Smooth muscle cell (in vitro differentiated cells): ENCODE data around the gene SOCS7. TPM values are rescaled to one million over a fixed set of nuclear protein-coding genes. Genes with fewer than 3 reads are reported as not detected.

Experiments used
- DNase-seq: peaks from one replicate; lab custom pipeline; 2025; ENCODE audit not compliant: unreplicated experiment; lab: John Stamatoyannopoulos, UW
- H2AFZ ChIP-seq: fragments of 200-600 bp; sonication (generic); 2 replicates; pipeline ENCODE4 v1.6.0; 2016; ENCODE audit warnings: antibody characterized with exemption, low read depth, mild to moderate bottlenecking
- H3F3A ChIP-seq: fragments of 200-600 bp; sonication (generic); 2 replicates; pipeline ENCODE4 v1.6.0; 2017; ENCODE audit warnings: antibody characterized with exemption, low read depth
- H3K27ac ChIP-seq: fragments of 200-600 bp; sonication (generic); 2 replicates; pipeline ENCODE4 v1.5.1; 2016; ENCODE audit warnings: low read depth, mild to moderate bottlenecking
- H3K27me3 ChIP-seq: fragments of 200-600 bp; sonication (generic); 2 replicates; pipeline ENCODE4 v1.6.1; 2016; ENCODE audit warnings: low read depth, mild to moderate bottlenecking
- H3K36me3 ChIP-seq: fragments of 200-600 bp; sonication (generic); 2 replicates; pipeline ENCODE4 v1.5.1; 2016; ENCODE audit warnings: low read depth
- H3K4me1 ChIP-seq: fragments of 200-600 bp; sonication (generic); 2 replicates; pipeline ENCODE4 v1.5.1; 2016; ENCODE audit warnings: low read depth
- H3K4me2 ChIP-seq: fragments of 200-600 bp; sonication (generic); 2 replicates; pipeline ENCODE4 v1.6.0; 2016; ENCODE audit warnings: mild to moderate bottlenecking
- H3K4me3 ChIP-seq: fragments of 200-600 bp; sonication (generic); 2 replicates; pipeline ENCODE4 v1.5.1; 2016; ENCODE audit warnings: mild to moderate bottlenecking
- H3K79me2 ChIP-seq: fragments of 200-600 bp; sonication (generic); 2 replicates; pipeline ENCODE4 v1.6.0; 2016; ENCODE audit warnings: low read depth, mild to moderate bottlenecking
- H3K9ac ChIP-seq: fragments of 200-600 bp; sonication (generic); 2 replicates; pipeline ENCODE4 v1.6.0; 2016; ENCODE audit warnings: low read depth
- H3K9me3 ChIP-seq: fragments of 200-600 bp; sonication (generic); replicated peaks from 2 replicates; pipeline ENCODE4 v1.5.1; 2016; ENCODE audit warnings: low read depth
- H4K20me1 ChIP-seq: fragments of 200-600 bp; sonication (generic); 2 replicates; pipeline ENCODE4 v1.6.0; 2016; ENCODE audit warnings: low read depth
- WGBS: methylation state at CpG from one replicate; pipeline ENCODE4 v1.1.7; 2016; ENCODE audit warnings: low lambda C conversion rate; 5-methylcytosine and 5-hydroxymethylcytosine counted together
- polyA plus RNA-seq: library from polyadenylated mRNA; unstranded; fragments of >200 nt; fragmentation: Nextera tagmentation; extraction: Ambion mirVana; gene quantifications from 2 replicates; pipeline ENCODE4 v1.2.1, GENCODE V29; 2016
- total RNA-seq: library from RNA; depleted of rRNA; stranded (reverse); fragments of >200 nt; gene quantifications from 2 replicates; pipeline ENCODE4 v1.2.3, GENCODE V29; 2014
- TF ChIP-seq, protein P1 (sequence below): fragments of 200-600 bp; sonication (generic); IDR thresholded peaks from 2 replicates; pipeline ENCODE4 v1.5.1; 2017; ENCODE audit warnings: borderline replicate concordance, mild to moderate bottlenecking, antibody characterized with exemption; ENCODE audit not compliant: insufficient read depth, poor library complexity, severe bottlenecking

The SOCS7 gene
- total and polyA plus RNA-seq, 2 experiments from 2014 or later: 0.89 to 6.2 TPM

DNA sequence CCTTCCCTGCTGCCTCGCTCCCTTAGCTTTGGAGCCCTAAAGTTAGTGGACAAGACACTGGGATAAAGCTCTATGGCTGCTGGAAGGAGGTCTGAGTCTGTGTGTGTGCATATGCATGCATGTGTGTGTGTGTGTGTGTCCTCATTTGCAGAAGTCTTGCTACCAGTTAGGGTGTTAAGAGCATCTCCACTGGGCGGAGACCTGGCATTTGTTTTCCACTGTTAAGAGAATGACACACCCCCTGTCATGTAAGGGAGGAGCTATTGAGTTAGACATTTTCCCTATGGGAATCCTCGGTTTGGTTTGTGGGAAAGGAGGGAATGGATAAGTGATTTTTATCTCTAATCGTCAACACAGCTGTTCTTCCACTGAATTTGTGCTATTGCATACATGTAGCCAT lies 51.8 kb downstream of the SOCS7 start:
- 74% methylated on average over 4 of the region's 4 CpGs for WGBS
- H3K9ac ChIP-seq: no peak overlapping the region
- DNase-seq: no peak
- no peak overlapping the region for H3K4me3 ChIP-seq
- H3F3A ChIP-seq: no peaks in the 10 kb centered on the region
- TF ChIP-seq, protein P1, sequence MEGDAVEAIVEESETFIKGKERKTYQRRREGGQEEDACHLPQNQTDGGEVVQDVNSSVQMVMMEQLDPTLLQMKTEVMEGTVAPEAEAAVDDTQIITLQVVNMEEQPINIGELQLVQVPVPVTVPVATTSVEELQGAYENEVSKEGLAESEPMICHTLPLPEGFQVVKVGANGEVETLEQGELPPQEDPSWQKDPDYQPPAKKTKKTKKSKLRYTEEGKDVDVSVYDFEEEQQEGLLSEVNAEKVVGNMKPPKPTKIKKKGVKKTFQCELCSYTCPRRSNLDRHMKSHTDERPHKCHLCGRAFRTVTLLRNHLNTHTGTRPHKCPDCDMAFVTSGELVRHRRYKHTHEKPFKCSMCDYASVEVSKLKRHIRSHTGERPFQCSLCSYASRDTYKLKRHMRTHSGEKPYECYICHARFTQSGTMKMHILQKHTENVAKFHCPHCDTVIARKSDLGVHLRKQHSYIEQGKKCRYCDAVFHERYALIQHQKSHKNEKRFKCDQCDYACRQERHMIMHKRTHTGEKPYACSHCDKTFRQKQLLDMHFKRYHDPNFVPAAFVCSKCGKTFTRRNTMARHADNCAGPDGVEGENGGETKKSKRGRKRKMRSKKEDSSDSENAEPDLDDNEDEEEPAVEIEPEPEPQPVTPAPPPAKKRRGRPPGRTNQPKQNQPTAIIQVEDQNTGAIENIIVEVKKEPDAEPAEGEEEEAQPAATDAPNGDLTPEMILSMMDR: no peak
- no peaks in the 10 kb centered on the region for H3K9me3 ChIP-seq
- no peak overlapping the region for H3K27ac ChIP-seq
- H3K36me3 ChIP-seq: no peaks in the 10 kb centered on the region
- H3K4me2 ChIP-seq: no peak overlapping the region
- no peaks in the 10 kb centered on the region for H3K27me3 ChIP-seq
- no peaks in the 10 kb centered on the region for H3K79me2 ChIP-seq
- H3K4me1 ChIP-seq: no peaks in the 10 kb centered on the region
- no peak overlapping the region for H2AFZ ChIP-seq
- H4K20me1 ChIP-seq: no peaks in the 10 kb centered on the region

DNA sequence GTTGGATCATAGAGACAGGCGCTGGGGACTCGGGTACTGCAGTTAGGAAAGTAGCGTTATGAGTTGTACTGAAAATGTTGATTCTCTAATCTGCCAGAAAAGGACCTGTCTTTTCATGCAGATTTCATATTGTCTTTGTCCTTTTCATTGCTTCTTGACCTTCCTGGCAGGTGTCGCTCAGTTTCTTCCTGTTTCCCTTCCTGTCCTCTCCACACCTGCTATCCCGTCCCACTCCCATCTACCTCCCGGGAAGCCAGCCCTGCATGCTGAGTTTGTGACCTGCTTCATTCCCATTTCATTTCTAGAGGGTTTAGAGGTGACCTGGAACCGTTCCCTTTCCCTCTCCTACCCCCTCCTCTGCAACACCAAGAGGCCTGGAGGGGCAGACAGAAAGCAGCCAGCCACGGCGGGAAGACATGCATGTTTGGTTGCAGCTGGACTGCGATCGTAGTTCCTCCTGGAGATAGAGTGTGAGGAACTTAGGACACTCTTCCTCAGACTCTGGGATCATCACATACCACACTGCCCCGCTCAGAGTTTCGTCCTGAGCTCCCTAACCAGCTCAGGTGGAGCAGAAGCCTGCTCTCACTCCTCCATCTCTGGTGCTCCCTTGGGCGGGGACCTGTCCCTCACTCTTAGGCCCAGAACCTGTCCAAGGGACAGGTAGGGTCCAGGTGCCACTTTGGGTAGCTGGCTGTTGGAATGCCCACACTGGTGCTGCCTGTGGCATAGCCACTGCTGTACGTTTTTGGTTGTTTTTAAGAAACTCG lies 52.7 kb downstream of the SOCS7 start:
- no peaks in the 10 kb centered on the region for H4K20me1 ChIP-seq
- no peaks in the 10 kb centered on the region for H3K36me3 ChIP-seq
- H3K4me3 ChIP-seq: no peak overlapping the region
- H3K79me2 ChIP-seq: no peaks in the 10 kb centered on the region
- DNase-seq: no peak
- H3K9me3 ChIP-seq: no peaks in the 10 kb centered on the region
- no peaks in the 10 kb centered on the region for H3K4me1 ChIP-seq
- no peak overlapping the region for H2AFZ ChIP-seq
- H3F3A ChIP-seq: no peaks in the 10 kb centered on the region
- H3K9ac ChIP-seq: no peak overlapping the region
- H3K4me2 ChIP-seq: no peak overlapping the region
- TF ChIP-seq, protein P1: no peak
- no peak overlapping the region for H3K27ac ChIP-seq
- H3K27me3 ChIP-seq: no peaks in the 10 kb centered on the region
- 87% methylated on average over 16 of the region's 16 CpGs for WGBS

DNA sequence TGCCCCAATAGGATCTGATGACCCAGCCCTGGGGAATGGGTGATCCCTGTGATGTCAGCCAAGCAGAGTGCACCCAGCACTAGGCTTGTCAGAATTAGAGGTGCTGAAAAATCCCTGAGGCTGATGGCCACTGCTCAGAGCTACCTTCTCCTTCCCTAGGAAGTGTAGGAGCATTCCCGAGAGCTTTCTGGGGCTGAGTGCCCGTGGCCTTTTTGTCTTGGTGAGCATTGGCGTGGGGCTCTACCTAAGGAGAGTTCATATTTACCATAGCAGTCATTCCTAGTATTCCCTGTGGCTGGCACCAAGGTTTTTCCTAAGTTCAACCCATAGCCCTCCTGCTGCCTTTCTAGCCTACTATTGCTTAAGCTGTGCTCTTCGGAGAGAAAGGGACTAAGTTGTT lies 54.0 kb downstream of the SOCS7 start:
- no peaks in the 10 kb centered on the region for H3K36me3 ChIP-seq
- H3K4me3 ChIP-seq: no peak overlapping the region
- H3K9me3 ChIP-seq: no peaks in the 10 kb centered on the region
- DNase-seq: no peak
- no peak overlapping the region for H3K9ac ChIP-seq
- no peak overlapping the region for H3K27ac ChIP-seq
- H3F3A ChIP-seq: no peaks in the 10 kb centered on the region
- TF ChIP-seq, protein P1: no peak
- no peaks in the 10 kb centered on the region for H4K20me1 ChIP-seq
- WGBS: 94% methylated on average over 4 of the region's 4 CpGs
- no peak overlapping the region for H2AFZ ChIP-seq
- no peak overlapping the region for H3K4me2 ChIP-seq
- no peaks in the 10 kb centered on the region for H3K27me3 ChIP-seq
- no peaks in the 10 kb centered on the region for H3K79me2 ChIP-seq
- H3K4me1 ChIP-seq: no peaks in the 10 kb centered on the region

DNA sequence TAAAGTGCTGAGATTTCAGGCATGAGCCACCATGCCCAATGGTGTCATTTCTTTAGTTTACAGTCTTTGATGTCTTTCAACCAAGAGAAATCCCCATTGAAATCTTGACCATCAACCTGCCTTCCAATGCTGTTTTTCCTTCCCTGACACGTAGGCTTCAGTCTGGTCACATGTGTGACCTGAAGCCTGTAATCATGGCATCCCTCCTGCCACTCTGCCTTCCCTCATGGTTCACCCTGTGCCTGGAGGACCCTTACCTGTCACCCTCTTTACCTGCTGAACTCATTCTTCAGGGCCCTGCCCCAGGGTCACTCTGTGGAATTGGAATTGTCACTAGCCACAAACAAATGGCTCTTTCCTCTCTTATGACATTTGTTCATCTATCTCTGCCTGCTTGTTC lies 58.6 kb downstream of the SOCS7 start:
- 80% methylated on average over 1 of the region's 1 CpG for WGBS
- H3K4me1 ChIP-seq: peaks cover 4% of the 10 kb centered on the region
- H3K4me3 ChIP-seq: no peak overlapping the region

More for the DNA sequence above, 58.6 kb downstream of the SOCS7 start:
- Histone ChIP-seq H3K27ac (no peak overlapping the region), H3K79me2 (no peaks in the 10 kb centered on the region), H3K36me3 (no peaks in the 10 kb centered on the region), H3K27me3 (no peaks in the 10 kb centered on the region), H3F3A (no peaks in the 10 kb centered on the region), H4K20me1 (no peaks in the 10 kb centered on the region), H3K9me3 (no peaks in the 10 kb centered on the region), H2AFZ (no peak overlapping the region), H3K4me2 (no peak overlapping the region), H3K9ac (no peak overlapping the region)
- DNase-seq: no peak
- TF ChIP-seq, protein P1: no peak
